ENCODE measurements around the gene CCDC85A. TPM values are rescaled to one million over a fixed set of nuclear protein-coding genes. Genes with fewer than 3 reads are reported as not detected.
A peak's percentile ranks its signal among the peaks of the same experiment; 100 is the strongest.

Gene CCDC85A
- total RNA-seq, 6 experiments from 2014 or later = 0.07 to 0.31 (median 0.14) TPM; not detected in 1

DNA sequence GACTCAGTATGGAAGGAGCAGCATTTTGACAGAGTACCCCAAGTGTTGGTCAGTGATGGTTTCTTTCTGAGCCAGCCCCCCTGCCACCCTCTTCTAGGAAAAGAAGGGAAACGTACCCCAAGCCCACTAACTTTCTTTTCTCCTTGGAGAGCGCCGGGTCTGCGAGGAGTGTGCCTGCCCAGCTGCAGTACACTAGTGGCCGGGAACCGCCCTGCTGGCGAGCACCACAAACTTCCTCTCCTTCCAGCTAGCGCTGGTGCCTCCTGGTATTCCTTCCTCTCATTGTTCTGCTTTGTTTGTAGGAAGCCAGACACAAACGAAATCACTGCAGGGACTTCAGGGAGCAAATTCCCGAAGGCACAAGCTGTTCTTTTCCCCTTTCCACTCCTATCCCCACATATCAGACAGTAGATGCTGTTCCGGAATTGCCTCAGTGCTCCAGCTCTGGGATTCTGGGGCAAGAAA, 1.8 kb downstream of the CCDC85A start:
- intact Hi-C loops (cut with DNase I) = loop anchor here in 1 of 2 donors (10.0 kb wide), 1 partner anchor 569 kb away; no protein-coding TSS in a partner anchor
- peaks cover 0 to 11% (median 0%) of the 10 kb centered on the region in 4 donors for H3K4me1 ChIP-seq
- peak overlapping the region; percentile 50 to 62 (median 54) for H3K4me3 ChIP-seq
- DNase-seq = peak in 2 of 3 donors; percentile 39 to 45
- H3K27ac ChIP-seq = no peak overlapping the region
- H3K36me3 ChIP-seq = no peaks in the 10 kb centered on the region
- 5% methylated on average over 10 of the region's 11 CpGs for WGBS (ENCODE audit: insufficient coverage, low coverage, low lambda C conversion rate, missing lambda C conversion rate)
- peak; percentile 53 to 57 (median 56) for ATAC-seq
- TF ChIP-seq, protein P1, sequence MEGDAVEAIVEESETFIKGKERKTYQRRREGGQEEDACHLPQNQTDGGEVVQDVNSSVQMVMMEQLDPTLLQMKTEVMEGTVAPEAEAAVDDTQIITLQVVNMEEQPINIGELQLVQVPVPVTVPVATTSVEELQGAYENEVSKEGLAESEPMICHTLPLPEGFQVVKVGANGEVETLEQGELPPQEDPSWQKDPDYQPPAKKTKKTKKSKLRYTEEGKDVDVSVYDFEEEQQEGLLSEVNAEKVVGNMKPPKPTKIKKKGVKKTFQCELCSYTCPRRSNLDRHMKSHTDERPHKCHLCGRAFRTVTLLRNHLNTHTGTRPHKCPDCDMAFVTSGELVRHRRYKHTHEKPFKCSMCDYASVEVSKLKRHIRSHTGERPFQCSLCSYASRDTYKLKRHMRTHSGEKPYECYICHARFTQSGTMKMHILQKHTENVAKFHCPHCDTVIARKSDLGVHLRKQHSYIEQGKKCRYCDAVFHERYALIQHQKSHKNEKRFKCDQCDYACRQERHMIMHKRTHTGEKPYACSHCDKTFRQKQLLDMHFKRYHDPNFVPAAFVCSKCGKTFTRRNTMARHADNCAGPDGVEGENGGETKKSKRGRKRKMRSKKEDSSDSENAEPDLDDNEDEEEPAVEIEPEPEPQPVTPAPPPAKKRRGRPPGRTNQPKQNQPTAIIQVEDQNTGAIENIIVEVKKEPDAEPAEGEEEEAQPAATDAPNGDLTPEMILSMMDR (IDR thresholded peaks at IDR 0.05) = peak in 1 of 4 donors; percentile 13
- TF ChIP-seq POLR2A (IDR thresholded peaks at IDR 0.05) = no peak
- H3K27me3 ChIP-seq = no peaks in the 10 kb centered on the region
- H3K9me3 ChIP-seq = no peaks in the 10 kb centered on the region

DNA sequence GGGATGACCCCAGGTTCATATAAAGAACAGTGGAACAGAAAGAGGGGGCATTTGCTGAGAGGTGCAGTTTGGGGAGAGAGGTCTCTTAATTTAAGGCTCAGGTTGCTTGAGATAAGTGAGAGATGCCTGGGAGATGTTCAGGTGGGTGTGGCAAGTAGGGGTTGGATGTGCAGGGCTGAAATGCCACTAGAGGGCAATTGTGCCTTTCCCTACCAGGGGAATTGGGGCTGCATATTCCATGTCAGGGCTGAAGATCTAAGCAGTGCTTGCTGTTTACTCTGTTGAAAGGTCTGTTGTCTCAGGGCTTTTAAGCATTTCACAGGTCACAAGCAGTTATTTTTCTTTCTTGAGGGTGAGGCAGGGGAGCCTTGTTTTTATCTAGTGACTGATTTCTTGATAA, 7.8 kb downstream of the CCDC85A start:
- no peak overlapping the region for H3K27ac ChIP-seq
- peak; percentile 92 to 97 (median 96) for ATAC-seq
- no peaks in the 10 kb centered on the region for H3K4me1 ChIP-seq
- H3K9me3 ChIP-seq = no peaks in the 10 kb centered on the region
- TF ChIP-seq POLR2A (IDR thresholded peaks at IDR 0.05) = no peak
- TF ChIP-seq, protein P1 (IDR thresholded peaks at IDR 0.05) = peak; percentile 56 to 66 (median 58)
- no peak overlapping the region for H3K4me3 ChIP-seq
- peak in 2 of 3 donors; percentile 22 to 48 for DNase-seq
- no peaks in the 10 kb centered on the region for H3K27me3 ChIP-seq
- no peaks in the 10 kb centered on the region for H3K36me3 ChIP-seq
- intact Hi-C loops (cut with DNase I) = no loop called here

DNA sequence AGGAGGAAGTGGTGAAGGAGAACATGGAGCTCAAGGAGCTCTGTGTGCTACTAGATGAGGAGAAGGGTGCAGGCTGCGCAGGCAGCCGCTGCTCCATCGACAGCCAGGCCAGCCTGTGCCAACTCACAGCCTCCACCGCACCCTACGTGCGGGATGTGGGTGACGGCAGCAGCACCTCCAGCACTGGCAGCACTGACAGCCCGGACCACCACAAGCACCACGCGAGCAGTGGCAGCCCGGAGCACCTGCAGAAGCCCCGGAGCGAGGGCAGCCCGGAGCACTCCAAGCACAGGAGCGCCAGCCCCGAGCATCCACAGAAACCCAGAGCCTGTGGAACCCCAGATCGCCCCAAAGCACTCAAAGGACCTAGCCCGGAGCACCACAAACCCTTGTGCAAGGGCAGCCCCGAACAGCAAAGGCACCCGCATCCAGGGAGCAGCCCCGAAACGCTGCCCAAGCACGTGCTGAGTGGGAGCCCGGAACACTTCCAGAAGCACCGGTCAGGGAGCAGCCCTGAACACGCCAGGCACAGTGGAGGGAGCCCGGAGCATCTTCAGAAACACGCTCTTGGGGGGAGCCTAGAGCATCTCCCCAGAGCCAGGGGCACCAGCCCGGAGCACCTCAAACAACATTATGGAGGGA, 9.0 kb downstream of the CCDC85A start:
- ATAC-seq = peak in 1 of 4 donors; percentile 10
- TF ChIP-seq, protein P1 (IDR thresholded peaks at IDR 0.05) = no peak
- no peak for TF ChIP-seq POLR2A (IDR thresholded peaks at IDR 0.05)
- H3K27me3 ChIP-seq = no peaks in the 10 kb centered on the region
- DNase-seq = no peak
- WGBS (ENCODE audit: insufficient coverage, low coverage, low lambda C conversion rate, missing lambda C conversion rate) = no CpG with 5 or more reads among the region's 29 CpGs
- H3K9me3 ChIP-seq = no peaks in the 10 kb centered on the region
- H3K36me3 ChIP-seq = no peaks in the 10 kb centered on the region
- intact Hi-C loops (cut with DNase I) = no loop called here
- no peak overlapping the region for H3K27ac ChIP-seq
- H3K4me3 ChIP-seq = no peak overlapping the region
- H3K4me1 ChIP-seq = no peaks in the 10 kb centered on the region

DNA sequence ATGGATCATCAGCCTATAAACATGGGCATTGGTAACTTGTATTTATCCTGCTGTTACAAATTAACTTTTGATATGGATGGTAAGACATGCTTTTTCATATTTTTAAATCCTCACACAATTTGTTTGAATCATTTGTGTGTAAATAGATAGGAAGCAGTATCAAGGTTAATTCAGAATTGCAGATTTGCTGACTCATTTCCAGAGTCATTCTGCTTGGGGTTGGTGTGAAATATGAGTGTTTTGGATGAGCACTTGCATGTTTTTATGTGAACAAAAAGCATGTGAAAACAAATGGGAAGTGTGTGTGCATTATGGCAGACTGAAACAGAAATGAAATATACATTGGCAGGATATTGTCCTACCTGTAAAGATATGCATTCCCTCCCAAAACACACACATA, 11.8 kb downstream of the CCDC85A start:
- H3K36me3 ChIP-seq = no peaks in the 10 kb centered on the region
- ATAC-seq (no peak), DNase-seq (no peak)
- no peaks in the 10 kb centered on the region for H3K9me3 ChIP-seq
- no peak overlapping the region for H3K4me3 ChIP-seq
- no peak overlapping the region for H3K27ac ChIP-seq
- no peaks in the 10 kb centered on the region for H3K4me1 ChIP-seq
- H3K27me3 ChIP-seq = no peaks in the 10 kb centered on the region
- TF ChIP-seq POLR2A (IDR thresholded peaks at IDR 0.05) = no peak
- TF ChIP-seq, protein P1 (IDR thresholded peaks at IDR 0.05) = no peak
- intact Hi-C loops (cut with DNase I) = no loop called here
